Measurements from ENCODE around the gene RBM12.

RBM12 gene

DNA sequence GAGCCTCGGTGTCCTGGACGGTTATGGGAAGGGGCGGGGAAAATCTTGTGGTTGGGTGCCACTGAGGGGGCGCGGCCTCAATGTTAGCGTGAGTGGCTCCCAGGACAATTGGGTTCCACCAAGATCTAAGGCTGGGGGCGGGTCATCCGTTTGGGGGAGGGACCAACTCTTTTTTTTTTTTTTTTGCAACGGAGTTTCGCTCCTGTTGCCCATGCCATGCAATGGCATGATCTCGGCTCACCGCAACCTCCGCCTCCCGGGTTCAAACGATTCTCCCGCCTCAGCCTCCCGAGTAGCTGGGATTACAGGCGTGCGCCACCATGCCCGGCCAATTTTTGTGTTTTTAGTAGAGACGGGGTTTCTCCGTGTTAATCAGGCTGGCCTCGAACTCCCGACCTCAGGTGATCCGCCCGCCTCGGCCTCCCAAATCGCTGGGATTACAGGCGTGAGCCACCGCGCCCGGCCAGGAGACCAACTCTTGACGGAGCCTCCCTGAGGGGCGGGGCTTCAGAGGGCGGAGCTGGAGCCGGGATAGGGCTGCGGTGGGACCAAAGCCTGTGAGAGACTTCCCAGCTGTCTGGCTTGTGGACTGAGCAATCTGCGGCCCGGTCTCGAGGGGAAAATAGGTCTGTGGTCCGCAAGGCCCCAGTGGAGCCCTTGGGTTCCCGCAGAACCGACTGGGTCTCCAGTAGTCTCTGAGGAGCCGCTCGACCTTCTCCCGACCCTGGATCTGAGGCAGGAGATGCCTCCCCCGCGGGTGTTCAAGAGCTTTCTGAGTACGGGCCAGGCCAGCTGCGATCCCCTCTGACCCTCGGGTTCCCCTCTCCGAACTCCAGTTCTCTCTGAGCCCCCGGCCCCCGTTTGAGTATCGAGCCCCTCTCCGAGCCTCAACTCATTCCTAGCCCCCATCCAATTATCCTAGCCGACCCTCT lies 48.0 kb downstream of the RBM12 start (continued):
- TF ChIP-seq ZNF548 (tag by site-specific recombination; IDR thresholded peaks at IDR 0.05), result no peak
- TF ChIP-seq MEIS1 (CRISPR knock-in tag; IDR thresholded peaks at IDR 0.05; ENCODE audit: borderline replicate concordance), result no peak
- TF ChIP-seq, protein P1, sequence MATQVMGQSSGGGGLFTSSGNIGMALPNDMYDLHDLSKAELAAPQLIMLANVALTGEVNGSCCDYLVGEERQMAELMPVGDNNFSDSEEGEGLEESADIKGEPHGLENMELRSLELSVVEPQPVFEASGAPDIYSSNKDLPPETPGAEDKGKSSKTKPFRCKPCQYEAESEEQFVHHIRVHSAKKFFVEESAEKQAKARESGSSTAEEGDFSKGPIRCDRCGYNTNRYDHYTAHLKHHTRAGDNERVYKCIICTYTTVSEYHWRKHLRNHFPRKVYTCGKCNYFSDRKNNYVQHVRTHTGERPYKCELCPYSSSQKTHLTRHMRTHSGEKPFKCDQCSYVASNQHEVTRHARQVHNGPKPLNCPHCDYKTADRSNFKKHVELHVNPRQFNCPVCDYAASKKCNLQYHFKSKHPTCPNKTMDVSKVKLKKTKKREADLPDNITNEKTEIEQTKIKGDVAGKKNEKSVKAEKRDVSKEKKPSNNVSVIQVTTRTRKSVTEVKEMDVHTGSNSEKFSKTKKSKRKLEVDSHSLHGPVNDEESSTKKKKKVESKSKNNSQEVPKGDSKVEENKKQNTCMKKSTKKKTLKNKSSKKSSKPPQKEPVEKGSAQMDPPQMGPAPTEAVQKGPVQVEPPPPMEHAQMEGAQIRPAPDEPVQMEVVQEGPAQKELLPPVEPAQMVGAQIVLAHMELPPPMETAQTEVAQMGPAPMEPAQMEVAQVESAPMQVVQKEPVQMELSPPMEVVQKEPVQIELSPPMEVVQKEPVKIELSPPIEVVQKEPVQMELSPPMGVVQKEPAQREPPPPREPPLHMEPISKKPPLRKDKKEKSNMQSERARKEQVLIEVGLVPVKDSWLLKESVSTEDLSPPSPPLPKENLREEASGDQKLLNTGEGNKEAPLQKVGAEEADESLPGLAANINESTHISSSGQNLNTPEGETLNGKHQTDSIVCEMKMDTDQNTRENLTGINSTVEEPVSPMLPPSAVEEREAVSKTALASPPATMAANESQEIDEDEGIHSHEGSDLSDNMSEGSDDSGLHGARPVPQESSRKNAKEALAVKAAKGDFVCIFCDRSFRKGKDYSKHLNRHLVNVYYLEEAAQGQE (tag by site-specific recombination; IDR thresholded peaks at IDR 0.05), result peak; percentile 14; the same call in 1 of the 2 replicates
- TF ChIP-seq, protein P2, sequence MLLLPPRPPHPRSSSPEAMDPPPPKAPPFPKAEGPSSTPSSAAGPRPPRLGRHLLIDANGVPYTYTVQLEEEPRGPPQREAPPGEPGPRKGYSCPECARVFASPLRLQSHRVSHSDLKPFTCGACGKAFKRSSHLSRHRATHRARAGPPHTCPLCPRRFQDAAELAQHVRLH (tag by site-specific recombination; IDR thresholded peaks at IDR 0.05), result peak; percentile 94
- TF ChIP-seq KLF1 (tag by site-specific recombination; IDR thresholded peaks at IDR 0.05), result peak; percentile 82
- no peak for TF ChIP-seq ZNF426 (tag by site-specific recombination; IDR thresholded peaks at IDR 0.05)
- TF ChIP-seq ZNF48 (tag by site-specific recombination; IDR thresholded peaks at IDR 0.05), result no peak
- TF ChIP-seq SETDB1 (IDR thresholded peaks at IDR 0.05; ENCODE audit: insufficient read length, low read length), result peak; percentile 33
- peak; percentile 70 for TF ChIP-seq ZNF629 (tag by site-specific recombination; IDR thresholded peaks at IDR 0.05)
- no peak for TF ChIP-seq ZNF354C (tag by site-specific recombination; IDR thresholded peaks at IDR 0.05; ENCODE audit: borderline replicate concordance, low read depth)
- no peak for TF ChIP-seq ZNF114 (tag by site-specific recombination; IDR thresholded peaks at IDR 0.05)
- peak; percentile 56 for TF ChIP-seq ZNF335 (tag by site-specific recombination; conservative IDR thresholded peaks at IDR 0.05)
- peak; percentile 79 for TF ChIP-seq ZBTB17 (tag by site-specific recombination; IDR thresholded peaks at IDR 0.05)
- TF ChIP-seq FEZF1 (tag by site-specific recombination; IDR thresholded peaks at IDR 0.05), result no peak
- peak; percentile 80 for TF ChIP-seq KLF8 (tag by site-specific recombination; IDR thresholded peaks at IDR 0.05)
- TF ChIP-seq ZSCAN30 (tag by site-specific recombination; IDR thresholded peaks at IDR 0.05), result no peak
- TF ChIP-seq, protein P3, sequence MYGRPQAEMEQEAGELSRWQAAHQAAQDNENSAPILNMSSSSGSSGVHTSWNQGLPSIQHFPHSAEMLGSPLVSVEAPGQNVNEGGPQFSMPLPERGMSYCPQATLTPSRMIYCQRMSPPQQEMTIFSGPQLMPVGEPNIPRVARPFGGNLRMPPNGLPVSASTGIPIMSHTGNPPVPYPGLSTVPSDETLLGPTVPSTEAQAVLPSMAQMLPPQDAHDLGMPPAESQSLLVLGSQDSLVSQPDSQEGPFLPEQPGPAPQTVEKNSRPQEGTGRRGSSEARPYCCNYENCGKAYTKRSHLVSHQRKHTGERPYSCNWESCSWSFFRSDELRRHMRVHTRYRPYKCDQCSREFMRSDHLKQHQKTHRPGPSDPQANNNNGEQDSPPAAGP (tag by site-specific recombination; IDR thresholded peaks at IDR 0.05), result peak; percentile 44
- TF ChIP-seq, protein P4, sequence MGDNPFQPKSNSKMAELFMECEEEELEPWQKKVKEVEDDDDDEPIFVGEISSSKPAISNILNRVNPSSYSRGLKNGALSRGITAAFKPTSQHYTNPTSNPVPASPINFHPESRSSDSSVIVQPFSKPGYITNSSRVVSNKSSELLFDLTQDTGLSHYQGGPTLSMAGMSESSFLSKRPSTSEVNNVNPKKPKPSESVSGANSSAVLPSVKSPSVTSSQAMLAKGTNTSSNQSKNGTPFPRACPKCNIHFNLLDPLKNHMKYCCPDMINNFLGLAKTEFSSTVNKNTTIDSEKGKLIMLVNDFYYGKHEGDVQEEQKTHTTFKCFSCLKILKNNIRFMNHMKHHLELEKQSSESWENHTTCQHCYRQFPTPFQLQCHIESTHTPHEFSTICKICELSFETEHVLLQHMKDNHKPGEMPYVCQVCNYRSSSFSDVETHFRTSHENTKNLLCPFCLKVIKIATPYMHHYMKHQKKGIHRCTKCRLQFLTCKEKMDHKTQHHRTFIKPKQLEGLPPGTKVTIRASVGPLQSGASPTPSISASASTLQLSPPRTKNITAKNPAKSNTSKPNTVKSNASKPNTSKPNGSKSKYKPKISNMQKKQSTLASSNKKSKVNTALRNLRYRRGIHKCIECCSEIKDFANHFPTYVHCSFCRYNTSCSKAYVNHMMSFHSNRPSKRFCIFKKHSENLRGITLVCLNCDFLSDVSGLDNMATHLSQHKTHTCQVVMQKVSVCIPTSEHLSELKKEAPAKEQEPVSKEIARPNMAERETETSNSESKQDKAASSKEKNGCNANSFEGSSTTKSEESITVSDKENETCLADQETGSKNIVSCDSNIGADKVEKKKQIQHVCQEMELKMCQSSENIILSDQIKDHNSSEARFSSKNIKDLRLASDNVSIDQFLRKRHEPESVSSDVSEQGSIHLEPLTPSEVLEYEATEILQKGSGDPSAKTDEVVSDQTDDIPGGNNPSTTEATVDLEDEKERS (tag by site-specific recombination; IDR thresholded peaks at IDR 0.05), result peak; percentile 99
- TF ChIP-seq KLF9 (tag by site-specific recombination; IDR thresholded peaks at IDR 0.05; ENCODE audit: low read depth), result peak; percentile 14
- TF ChIP-seq REPIN1 (tag by site-specific recombination; IDR thresholded peaks at IDR 0.05; ENCODE audit: low read depth), result 0 out of 2 replicates have a peak, but pooled peaks have one; percentile 50
- TF ChIP-seq ZNF155 (tag by site-specific recombination; IDR thresholded peaks at IDR 0.05), result no peak
- TF ChIP-seq, protein P5, sequence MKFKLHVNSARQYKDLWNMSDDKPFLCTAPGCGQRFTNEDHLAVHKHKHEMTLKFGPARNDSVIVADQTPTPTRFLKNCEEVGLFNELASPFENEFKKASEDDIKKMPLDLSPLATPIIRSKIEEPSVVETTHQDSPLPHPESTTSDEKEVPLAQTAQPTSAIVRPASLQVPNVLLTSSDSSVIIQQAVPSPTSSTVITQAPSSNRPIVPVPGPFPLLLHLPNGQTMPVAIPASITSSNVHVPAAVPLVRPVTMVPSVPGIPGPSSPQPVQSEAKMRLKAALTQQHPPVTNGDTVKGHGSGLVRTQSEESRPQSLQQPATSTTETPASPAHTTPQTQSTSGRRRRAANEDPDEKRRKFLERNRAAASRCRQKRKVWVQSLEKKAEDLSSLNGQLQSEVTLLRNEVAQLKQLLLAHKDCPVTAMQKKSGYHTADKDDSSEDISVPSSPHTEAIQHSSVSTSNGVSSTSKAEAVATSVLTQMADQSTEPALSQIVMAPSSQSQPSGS (tag by site-specific recombination; IDR thresholded peaks at IDR 0.05; ENCODE audit: low read depth), result no peak
- no peak; the same call in none of the 2 replicates for TF ChIP-seq IKZF3 (tag by site-specific recombination; IDR thresholded peaks at IDR 0.05)
- TF ChIP-seq, protein P6, sequence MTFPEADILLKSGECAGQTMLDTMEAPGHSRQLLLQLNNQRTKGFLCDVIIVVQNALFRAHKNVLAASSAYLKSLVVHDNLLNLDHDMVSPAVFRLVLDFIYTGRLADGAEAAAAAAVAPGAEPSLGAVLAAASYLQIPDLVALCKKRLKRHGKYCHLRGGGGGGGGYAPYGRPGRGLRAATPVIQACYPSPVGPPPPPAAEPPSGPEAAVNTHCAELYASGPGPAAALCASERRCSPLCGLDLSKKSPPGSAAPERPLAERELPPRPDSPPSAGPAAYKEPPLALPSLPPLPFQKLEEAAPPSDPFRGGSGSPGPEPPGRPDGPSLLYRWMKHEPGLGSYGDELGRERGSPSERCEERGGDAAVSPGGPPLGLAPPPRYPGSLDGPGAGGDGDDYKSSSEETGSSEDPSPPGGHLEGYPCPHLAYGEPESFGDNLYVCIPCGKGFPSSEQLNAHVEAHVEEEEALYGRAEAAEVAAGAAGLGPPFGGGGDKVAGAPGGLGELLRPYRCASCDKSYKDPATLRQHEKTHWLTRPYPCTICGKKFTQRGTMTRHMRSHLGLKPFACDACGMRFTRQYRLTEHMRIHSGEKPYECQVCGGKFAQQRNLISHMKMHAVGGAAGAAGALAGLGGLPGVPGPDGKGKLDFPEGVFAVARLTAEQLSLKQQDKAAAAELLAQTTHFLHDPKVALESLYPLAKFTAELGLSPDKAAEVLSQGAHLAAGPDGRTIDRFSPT (tag by site-specific recombination; IDR thresholded peaks at IDR 0.05), result peak; percentile 55

Measured in HEK293 (cell line).